ENCODE results near the gene MXD1.

- TF ChIP-seq CTCF (IDR thresholded peaks at IDR 0.05) (no peak), POLR2AphosphoS5 (IDR thresholded peaks at IDR 0.05) (no peak)
These were observed 55.1 kb downstream of the MXD1 start for GRCh38 chr2:69969991-69970390.

All from upper lobe of left lung (tissue), 4 donors.